ENCODE measurements around the gene AXIN1. TPM values are rescaled to one million over a fixed set of nuclear protein-coding genes. Genes with fewer than 3 reads are reported as not detected.
"Not testable (repeated sequence)": the region's sequence is repeated elsewhere in the genome, so short reads cannot be mapped to it uniquely, and the experiment has no call there.

AXIN1 gene
- total and polyA plus RNA-seq, 5 donors from 2014 or later = 1.1 to 45.2 (median 1.7) TPM

GRCh38 chr16:341095-341973, 11.2 kb downstream of the AXIN1 start:
- H3K27me3 Mint-ChIP-seq; H3K27ac Mint-ChIP-seq; DNase-seq; ATAC-seq (ENCODE audit: low read depth in 2 of 2); H3K27me3 ChIP-seq (ENCODE audit: control insufficient read depth, insufficient read depth, low read length); H3K4me3 ChIP-seq (ENCODE audit: low read depth, low read length); H3K9me3 ChIP-seq (ENCODE audit: control insufficient read depth in 2 of 2, low read length in 2 of 2); H3K27ac ChIP-seq (ENCODE audit: insufficient read depth, low read length, poor library complexity, severe bottlenecking); H3K9me3 Mint-ChIP-seq: not testable (repeated sequence)
- Mint-ChIP-seq H3K4me3 (peak overlapping the region in 2 of 4 donors; percentile 43 to 75), H3K4me1 (peaks cover 17 to 74% (median 45%) of the 10 kb centered on the region in 4 donors), H3K36me3 (peaks cover 21% of the 10 kb centered on the region)
- Histone ChIP-seq H3K4me1 (ENCODE audit: control insufficient read depth, insufficient read depth, low read length, poor library complexity, severe bottlenecking) (peaks cover 35% of the 10 kb centered on the region), H3K36me3 (ENCODE audit: control insufficient read depth, insufficient read depth, low read length) (peaks cover 25% of the 10 kb centered on the region)

GRCh38 chr16:340370-341091, 12.0 kb downstream of the AXIN1 start:
- H3K4me3 Mint-ChIP-seq = peak overlapping the region in 2 of 4 donors; percentile 74 to 78
- Histone ChIP-seq H3K27ac (ENCODE audit: insufficient read depth, low read length, poor library complexity, severe bottlenecking) (no peak overlapping the region), H3K9me3 (ENCODE audit: control insufficient read depth in 2 of 2, low read length in 2 of 2) (no peaks in the 10 kb centered on the region), H3K36me3 (ENCODE audit: control insufficient read depth, insufficient read depth, low read length) (peaks cover 17% of the 10 kb centered on the region), H3K4me1 (ENCODE audit: control insufficient read depth, insufficient read depth, low read length, poor library complexity, severe bottlenecking) (peaks cover 29% of the 10 kb centered on the region), H3K27me3 (ENCODE audit: control insufficient read depth, insufficient read depth, low read length) (no peaks in the 10 kb centered on the region), H3K4me3 (ENCODE audit: low read depth, low read length) (no peak overlapping the region)
- H3K27me3 Mint-ChIP-seq = no peaks in the 10 kb centered on the region
- DNase-seq (no peak), ATAC-seq (ENCODE audit: low read depth in 2 of 2) (no peak)
- H3K36me3 Mint-ChIP-seq = peaks cover 21% of the 10 kb centered on the region
- H3K4me1 Mint-ChIP-seq = peaks cover 12 to 74% (median 44%) of the 10 kb centered on the region in 4 donors
- no peaks in the 10 kb centered on the region for H3K9me3 Mint-ChIP-seq
- H3K27ac Mint-ChIP-seq = peak overlapping the region; percentile 26 to 90 (median 79)

- Histone ChIP-seq H3K27me3 (ENCODE audit: control insufficient read depth, insufficient read depth, low read length) (no peaks in the 10 kb centered on the region), H3K4me3 (ENCODE audit: low read depth, low read length) (peak overlapping the region; percentile 41), H3K27ac (ENCODE audit: insufficient read depth, low read length, poor library complexity, severe bottlenecking) (no peak overlapping the region), H3K9me3 (ENCODE audit: control insufficient read depth in 2 of 2, low read length in 2 of 2) (no peaks in the 10 kb centered on the region), H3K36me3 (ENCODE audit: control insufficient read depth, insufficient read depth, low read length) (peaks cover 12% of the 10 kb centered on the region), H3K4me1 (ENCODE audit: control insufficient read depth, insufficient read depth, low read length, poor library complexity, severe bottlenecking) (peaks cover 29% of the 10 kb centered on the region)
- H3K27me3 Mint-ChIP-seq = no peaks in the 10 kb centered on the region
- ATAC-seq (ENCODE audit: low read depth in 2 of 2) = peak; percentile 53 to 61
- H3K4me3 Mint-ChIP-seq = peak overlapping the region; percentile 67 to 78 (median 76)
- H3K27ac Mint-ChIP-seq = peak overlapping the region; percentile 21 to 90 (median 79)
- no peaks in the 10 kb centered on the region for H3K9me3 Mint-ChIP-seq
- peak in 2 of 3 donors; percentile 18 to 52 for DNase-seq
- H3K4me1 Mint-ChIP-seq = peaks cover 13 to 74% (median 46%) of the 10 kb centered on the region in 4 donors
- peaks cover 13% of the 10 kb centered on the region for H3K36me3 Mint-ChIP-seq
These were observed 12.8 kb downstream of the AXIN1 start for GRCh38 chr16:339680-340079.

- peaks cover 6% of the 10 kb centered on the region for H3K36me3 ChIP-seq (ENCODE audit: control insufficient read depth, insufficient read depth, low read length)
- ATAC-seq (ENCODE audit: low read depth in 2 of 2) (no peak), DNase-seq (no peak)
- Mint-ChIP-seq H3K36me3 (peaks cover 10% of the 10 kb centered on the region), H3K27ac (peak overlapping the region in 1 of 3 donors; percentile 48), H3K4me1 (peaks cover 13 to 78% (median 48%) of the 10 kb centered on the region in 4 donors), H3K4me3 (peak overlapping the region in 2 of 4 donors; percentile 35 to 43), H3K27me3 (no peaks in the 10 kb centered on the region), H3K9me3 (no peaks in the 10 kb centered on the region)
- H3K27ac ChIP-seq (ENCODE audit: insufficient read depth, low read length, poor library complexity, severe bottlenecking) = no peak overlapping the region
- no peaks in the 10 kb centered on the region for H3K27me3 ChIP-seq (ENCODE audit: control insufficient read depth, insufficient read depth, low read length)
- H3K4me1 ChIP-seq (ENCODE audit: control insufficient read depth, insufficient read depth, low read length, poor library complexity, severe bottlenecking) = peaks cover 32% of the 10 kb centered on the region
- no peaks in the 10 kb centered on the region for H3K9me3 ChIP-seq (ENCODE audit: control insufficient read depth in 2 of 2, low read length in 2 of 2)
- H3K4me3 ChIP-seq (ENCODE audit: low read depth, low read length) = no peak overlapping the region
These were observed 14.4 kb downstream of the AXIN1 start for GRCh38 chr16:337975-338575.

- Histone ChIP-seq H3K4me3 (ENCODE audit: low read depth, low read length) (no peak overlapping the region), H3K36me3 (ENCODE audit: control insufficient read depth, insufficient read depth, low read length) (peaks cover 4% of the 10 kb centered on the region), H3K27ac (ENCODE audit: insufficient read depth, low read length, poor library complexity, severe bottlenecking) (no peak overlapping the region), H3K9me3 (ENCODE audit: control insufficient read depth in 2 of 2, low read length in 2 of 2) (no peaks in the 10 kb centered on the region), H3K27me3 (ENCODE audit: control insufficient read depth, insufficient read depth, low read length) (no peaks in the 10 kb centered on the region), H3K4me1 (ENCODE audit: control insufficient read depth, insufficient read depth, low read length, poor library complexity, severe bottlenecking) (peaks cover 32% of the 10 kb centered on the region)
- Mint-ChIP-seq H3K4me1 (peaks cover 17 to 75% (median 44%) of the 10 kb centered on the region in 4 donors), H3K36me3 (peaks cover 7% of the 10 kb centered on the region), H3K27ac (no peak overlapping the region), H3K27me3 (no peaks in the 10 kb centered on the region), H3K4me3 (peak overlapping the region in 1 of 4 donors; percentile 46), H3K9me3 (no peaks in the 10 kb centered on the region)
- DNase-seq (no peak), ATAC-seq (ENCODE audit: low read depth in 2 of 2) (no peak)
These were observed 15.1 kb downstream of the AXIN1 start for GRCh38 chr16:337437-337836.

GRCh38 chr16:336269-336668, 16.3 kb downstream of the AXIN1 start:
- no peak for ATAC-seq (ENCODE audit: low read depth in 2 of 2)
- no peaks in the 10 kb centered on the region for H3K27me3 Mint-ChIP-seq
- H3K27me3 ChIP-seq (ENCODE audit: control insufficient read depth, insufficient read depth, low read length) = no peaks in the 10 kb centered on the region
- H3K4me3 ChIP-seq (ENCODE audit: low read depth, low read length) = no peak overlapping the region
- no peaks in the 10 kb centered on the region for H3K9me3 ChIP-seq (ENCODE audit: control insufficient read depth in 2 of 2, low read length in 2 of 2)
- H3K27ac Mint-ChIP-seq = peak overlapping the region in 1 of 3 donors; percentile 31
- H3K9me3 Mint-ChIP-seq = no peaks in the 10 kb centered on the region
- peaks cover 3% of the 10 kb centered on the region for H3K36me3 Mint-ChIP-seq
- H3K36me3 ChIP-seq (ENCODE audit: control insufficient read depth, insufficient read depth, low read length) = peaks cover under 1% of the 10 kb centered on the region
- peaks cover 17 to 73% (median 38%) of the 10 kb centered on the region in 4 donors for H3K4me1 Mint-ChIP-seq
- H3K4me3 Mint-ChIP-seq = peak overlapping the region in 1 of 4 donors; percentile 31
- no peak for DNase-seq
- H3K4me1 ChIP-seq (ENCODE audit: control insufficient read depth, insufficient read depth, low read length, poor library complexity, severe bottlenecking) = peaks cover 32% of the 10 kb centered on the region
- no peak overlapping the region for H3K27ac ChIP-seq (ENCODE audit: insufficient read depth, low read length, poor library complexity, severe bottlenecking)

- Mint-ChIP-seq H3K27ac (peak overlapping the region in 1 of 3 donors; percentile 55), H3K4me1 (peaks cover 17 to 78% (median 44%) of the 10 kb centered on the region in 4 donors), H3K4me3 (peak overlapping the region in 2 of 4 donors; percentile 22 to 44)
- H3K4me3 ChIP-seq (ENCODE audit: low read depth, low read length); H3K27me3 ChIP-seq (ENCODE audit: control insufficient read depth, insufficient read depth, low read length); DNase-seq; H3K27me3 Mint-ChIP-seq; ATAC-seq (ENCODE audit: low read depth in 2 of 2); H3K27ac ChIP-seq (ENCODE audit: insufficient read depth, low read length, poor library complexity, severe bottlenecking); H3K36me3 Mint-ChIP-seq; H3K9me3 ChIP-seq (ENCODE audit: control insufficient read depth in 2 of 2, low read length in 2 of 2); H3K9me3 Mint-ChIP-seq; H3K36me3 ChIP-seq (ENCODE audit: control insufficient read depth, insufficient read depth, low read length): not testable (repeated sequence)
- peaks cover 31% of the 10 kb centered on the region for H3K4me1 ChIP-seq (ENCODE audit: control insufficient read depth, insufficient read depth, low read length, poor library complexity, severe bottlenecking)
These were observed 17.5 kb downstream of the AXIN1 start for GRCh38 chr16:334861-335632.
